PC-3 (cell line): ENCODE results near the gene KCNK3. TPM values are rescaled to one million over a fixed set of nuclear protein-coding genes. Genes with fewer than 3 reads are reported as not detected.

ENCODE experiments used
- ATAC-seq: fragments of 200-7000 bp; cut with Tn5 transposase; 2 replicates; pipeline ENCODE4 v1.9.1; 2020; ENCODE audit warnings: mild to moderate bottlenecking, moderate library complexity
- BruUV-seq: library from RNA; stranded (reverse); fragments of 400-500 nt; replicated peaks from 2 replicates; lab custom pipeline; 2021; lab: Mats Ljungman, UMichigan
- CTCF ChIA-PET: fragments of 300-600 bp; sonication (Branson Sonifier 250); formaldehyde crosslinking; loops from one replicate; lab custom pipeline; 2022; ENCODE audit warnings: antibody characterized with exemption; lab: Charles Lee
- POLR2A ChIA-PET: fragments of 300-600 bp; sonication (Branson Sonifier 250); formaldehyde crosslinking; loops from one replicate; lab custom pipeline; 2022; ENCODE audit warnings: antibody characterized with exemption; ENCODE audit not compliant: unreplicated experiment; lab: Charles Lee
- DNase-seq: peaks from one replicate; pipeline ENCODE4 v3.0.0-alpha.2; 2015
- H2AFZ ChIP-seq: fragments of 300-600 bp; sonication (generic); 2 replicates; pipeline ENCODE4 v1.6.0; 2016; ENCODE audit warnings: antibody characterized with exemption, low read length
- H3F3A ChIP-seq: fragments of 300-600 bp; sonication (generic); one replicate; pipeline ENCODE4 v1.6.0; 2017; ENCODE audit warnings: antibody characterized with exemption, low read length, control low read depth, mild to moderate bottlenecking; ENCODE audit not compliant: unreplicated experiment
- H3K27ac ChIP-seq: fragments of 300-600 bp; sonication (generic); 2 replicates; pipeline ENCODE4 v1.5.1; 2016; ENCODE audit warnings: mild to moderate bottlenecking, low read length
- H3K27me3 ChIP-seq: fragments of 300-600 bp; sonication (generic); 2 replicates; pipeline ENCODE4 v1.6.1; 2016; ENCODE audit warnings: low read length, mixed read lengths
- H3K36me3 ChIP-seq: fragments of 300-600 bp; sonication (generic); 2 replicates; pipeline ENCODE4 v1.6.1; 2016; ENCODE audit warnings: low read depth, mixed run types, low read length, mixed read lengths
- H3K4me1 ChIP-seq: fragments of 300-600 bp; sonication (generic); 2 replicates; pipeline ENCODE4 v1.5.1; 2016; ENCODE audit warnings: low read length; ENCODE audit not compliant: insufficient read depth
- H3K4me2 ChIP-seq: fragments of 300-600 bp; sonication (generic); 2 replicates; pipeline ENCODE4 v1.6.0; 2016; ENCODE audit warnings: low read length
- H3K4me3 ChIP-seq: fragments of 300-600 bp; sonication (generic); 2 replicates; pipeline ENCODE4 v1.5.1; 2016; ENCODE audit warnings: mild to moderate bottlenecking, low read length, mixed read lengths
- H3K79me2 ChIP-seq: fragments of 300-600 bp; sonication (generic); 2 replicates; pipeline ENCODE4 v1.6.1; 2017; ENCODE audit warnings: low read length, mixed read lengths
- H3K9ac ChIP-seq: fragments of 300-600 bp; sonication (generic); 2 replicates; pipeline ENCODE4 v1.6.0; 2016; ENCODE audit warnings: mild to moderate bottlenecking, low read length
- H3K9me2 ChIP-seq: fragments of 300-600 bp; sonication (generic); replicated peaks from 2 replicates; pipeline ENCODE4 v1.6.1; 2016; ENCODE audit warnings: mixed run types, low read length, mixed read lengths
- H3K9me3 ChIP-seq: fragments of 300-600 bp; sonication (generic); 2 replicates; pipeline ENCODE4 v1.6.1; 2016; ENCODE audit warnings: low read length, mixed read lengths
- H4K20me1 ChIP-seq: fragments of 300-600 bp; sonication (generic); 2 replicates; pipeline ENCODE4 v1.6.1; 2016; ENCODE audit warnings: low read length, mixed read lengths
- EZH2 ChIP-seq: fragments of 300-600 bp; sonication (generic); IDR thresholded peaks from one replicate; pipeline ENCODE4 v1.6.1; 2017; ENCODE audit warnings: antibody characterized with exemption, mild to moderate bottlenecking, low read length; ENCODE audit not compliant: unreplicated experiment
- EZH2phosphoT487 ChIP-seq: fragments of 300-600 bp; sonication (generic); IDR thresholded peaks from 2 replicates; pipeline ENCODE4 v1.6.1; 2018; ENCODE audit warnings: mild to moderate bottlenecking, antibody characterized with exemption, low read length, borderline replicate concordance
- intact Hi-C: fragments of 100-400 bp; cut with micrococcal nuclease; formaldehyde crosslinking; loops from 2 replicates; pipeline ENCODE4 v1.9.0; 2023
- total RNA-seq: library from RNA; depleted of rRNA; stranded (reverse); fragments of >200 nt; gene quantifications from 2 replicates; pipeline ENCODE4 v1.2.3, GENCODE V29; 2014
- TF ChIP-seq, protein P1 (sequence below): fragments of 300-600 bp; sonication (generic); conservative IDR thresholded peaks from 2 replicates; pipeline ENCODE4 v1.5.1; 2017; ENCODE audit warnings: antibody characterized with exemption, low read depth, mild to moderate bottlenecking, low read length

KCNK3 gene
- total RNA-seq, 1 experiment from 2014 or later: 0.04 TPM

DNA sequence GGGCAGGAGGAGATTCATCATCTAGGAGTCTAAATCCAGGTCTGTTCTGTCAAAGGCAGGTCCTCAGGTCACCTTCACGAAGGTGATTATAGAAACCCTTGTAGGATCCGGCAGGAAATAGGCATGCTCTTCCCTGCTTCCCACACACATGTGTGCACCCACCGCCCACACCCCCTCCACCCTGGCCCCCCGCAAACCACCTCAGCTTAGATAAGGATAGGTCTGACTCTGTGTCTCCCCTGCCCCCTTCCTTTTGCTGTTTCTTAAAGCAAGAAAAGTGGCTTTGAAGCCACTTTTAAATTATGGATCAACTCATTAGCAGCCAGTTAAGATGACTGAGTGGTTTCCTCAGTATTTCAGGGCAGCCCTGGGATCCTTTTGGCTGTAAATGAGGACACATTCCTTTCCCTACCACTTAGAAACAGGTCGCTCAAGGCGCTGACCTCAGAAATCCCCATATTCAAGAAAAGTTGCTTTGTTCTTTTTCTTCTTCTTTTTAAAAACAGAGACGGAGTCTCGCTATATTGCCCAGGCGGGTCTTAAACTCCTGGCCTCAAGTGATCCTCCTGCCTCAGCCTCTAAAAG is 36.8 kb upstream of the KCNK3 start:
- Histone ChIP-seq H3K27ac (no peak overlapping the region), H3K4me1 (no peaks in the 10 kb centered on the region), H3K79me2 (no peaks in the 10 kb centered on the region), H4K20me1 (no peaks in the 10 kb centered on the region), H3K9ac (no peak overlapping the region), H3K27me3 (peaks cover 34% of the 10 kb centered on the region), H2AFZ (no peak overlapping the region), H3K9me3 (0 out of 2 replicates have a peak, but pooled peaks cover 7% of the 10 kb centered on the region), H3F3A (no peaks in the 10 kb centered on the region), H3K36me3 (no peaks in the 10 kb centered on the region), H3K4me2 (no peak overlapping the region), H3K9me2 (no peaks in the 10 kb centered on the region), H3K4me3 (no peak overlapping the region)
- no peak for DNase-seq
- no peak for ATAC-seq
- intact Hi-C loops: no loop called here
- POLR2A ChIA-PET: no interaction called here
- CTCF ChIA-PET: no interaction called here
- no TSS peak for BruUV-seq
- TF ChIP-seq EZH2phosphoT487 (no peak), EZH2 (no peak)

DNA sequence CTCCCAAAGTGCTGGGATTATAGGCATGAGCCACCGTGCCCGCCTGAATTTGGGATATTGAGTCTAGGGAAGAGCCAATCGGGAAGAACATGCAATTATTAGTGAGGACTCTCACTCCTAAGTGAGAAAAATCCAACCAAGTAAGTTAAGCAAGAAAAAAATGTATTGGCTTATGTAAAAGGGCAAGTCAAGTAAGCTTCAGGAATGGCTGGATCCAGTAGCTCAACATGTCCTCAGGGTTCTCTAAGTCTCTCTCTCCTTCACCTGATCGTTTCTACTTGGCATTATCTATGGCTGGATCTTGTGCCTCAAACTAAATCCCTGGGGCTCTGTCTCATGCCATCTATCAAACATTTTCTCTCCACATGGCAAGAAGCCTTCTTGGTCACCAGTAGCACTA is 35.3 kb upstream of the KCNK3 start:
- Histone ChIP-seq H3K4me3 (no peak overlapping the region), H3K9me2 (no peaks in the 10 kb centered on the region), H3K9me3 (0 out of 2 replicates have a peak, but pooled peaks cover 7% of the 10 kb centered on the region), H3K4me1 (no peaks in the 10 kb centered on the region), H3K36me3 (no peaks in the 10 kb centered on the region), H3F3A (no peaks in the 10 kb centered on the region), H3K27ac (no peak overlapping the region), H3K4me2 (no peak overlapping the region), H3K9ac (no peak overlapping the region), H3K27me3 (peaks cover 24% of the 10 kb centered on the region), H4K20me1 (no peaks in the 10 kb centered on the region), H3K79me2 (no peaks in the 10 kb centered on the region), H2AFZ (no peak overlapping the region)
- BruUV-seq: no TSS peak
- no peak for TF ChIP-seq EZH2phosphoT487
- TF ChIP-seq, protein P1, sequence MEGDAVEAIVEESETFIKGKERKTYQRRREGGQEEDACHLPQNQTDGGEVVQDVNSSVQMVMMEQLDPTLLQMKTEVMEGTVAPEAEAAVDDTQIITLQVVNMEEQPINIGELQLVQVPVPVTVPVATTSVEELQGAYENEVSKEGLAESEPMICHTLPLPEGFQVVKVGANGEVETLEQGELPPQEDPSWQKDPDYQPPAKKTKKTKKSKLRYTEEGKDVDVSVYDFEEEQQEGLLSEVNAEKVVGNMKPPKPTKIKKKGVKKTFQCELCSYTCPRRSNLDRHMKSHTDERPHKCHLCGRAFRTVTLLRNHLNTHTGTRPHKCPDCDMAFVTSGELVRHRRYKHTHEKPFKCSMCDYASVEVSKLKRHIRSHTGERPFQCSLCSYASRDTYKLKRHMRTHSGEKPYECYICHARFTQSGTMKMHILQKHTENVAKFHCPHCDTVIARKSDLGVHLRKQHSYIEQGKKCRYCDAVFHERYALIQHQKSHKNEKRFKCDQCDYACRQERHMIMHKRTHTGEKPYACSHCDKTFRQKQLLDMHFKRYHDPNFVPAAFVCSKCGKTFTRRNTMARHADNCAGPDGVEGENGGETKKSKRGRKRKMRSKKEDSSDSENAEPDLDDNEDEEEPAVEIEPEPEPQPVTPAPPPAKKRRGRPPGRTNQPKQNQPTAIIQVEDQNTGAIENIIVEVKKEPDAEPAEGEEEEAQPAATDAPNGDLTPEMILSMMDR: no peak
- ATAC-seq (no peak), DNase-seq (no peak)
- intact Hi-C loops: no loop called here
- CTCF ChIA-PET: no interaction called here
- POLR2A ChIA-PET: no interaction called here

DNA sequence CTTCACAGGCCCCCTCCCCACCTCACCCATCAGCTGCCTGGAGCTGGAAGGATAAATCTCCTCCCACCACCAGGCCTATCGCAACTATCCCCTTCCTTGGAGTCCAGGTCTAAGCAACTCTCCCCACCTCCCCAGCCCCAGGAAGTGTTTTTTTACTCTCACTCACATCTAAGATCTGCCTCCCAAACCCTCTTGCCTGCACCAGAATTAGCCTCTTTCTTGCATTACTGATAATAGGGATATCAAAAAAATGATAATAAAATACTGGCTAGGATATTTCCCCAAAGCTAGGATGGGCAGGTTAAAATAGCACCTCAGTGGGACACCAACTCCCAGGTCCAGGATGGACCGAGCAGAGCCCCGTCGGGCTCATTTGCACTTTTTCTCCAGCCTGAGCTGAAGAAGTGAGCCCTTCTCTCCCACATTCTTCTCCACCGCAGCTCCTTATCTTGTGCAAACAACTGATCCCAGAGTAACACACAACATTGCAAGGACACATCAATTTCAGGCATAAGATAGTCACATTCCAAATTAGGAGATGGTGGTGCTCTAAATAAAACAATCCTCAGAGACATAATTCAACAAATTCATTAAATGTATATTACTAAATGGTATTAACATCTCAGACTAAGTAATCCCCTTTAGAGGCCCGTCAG is 33.7 kb upstream of the KCNK3 start:
- H3K4me1 ChIP-seq: no peaks in the 10 kb centered on the region
- no peak overlapping the region for H3K27ac ChIP-seq

More for the DNA sequence above, 33.7 kb upstream of the KCNK3 start:
- DNase-seq (no peak), ATAC-seq (no peak)
- H3K4me3 ChIP-seq: no peak overlapping the region
- ChIA-PET POLR2A (no interaction called here), CTCF (no interaction called here)
- intact Hi-C loops: no loop called here
- TF ChIP-seq, protein P1: no peak
- TF ChIP-seq EZH2: no peak
- no peak for TF ChIP-seq EZH2phosphoT487
- H3K27me3 ChIP-seq: peaks cover 32% of the 10 kb centered on the region
- H2AFZ ChIP-seq: no peak overlapping the region
- no peak overlapping the region for H3K9ac ChIP-seq
- no TSS peak for BruUV-seq
- H3F3A ChIP-seq: no peaks in the 10 kb centered on the region
- no peak overlapping the region for H3K4me2 ChIP-seq
- no peaks in the 10 kb centered on the region for H3K36me3 ChIP-seq
- 0 out of 2 replicates have a peak, but pooled peaks cover 12% of the 10 kb centered on the region for H3K9me3 ChIP-seq
- H3K79me2 ChIP-seq: no peaks in the 10 kb centered on the region
- no peaks in the 10 kb centered on the region for H3K9me2 ChIP-seq
- no peaks in the 10 kb centered on the region for H4K20me1 ChIP-seq
